ENCODE results near the gene ZNF503.

Gene ZNF503, protein sequence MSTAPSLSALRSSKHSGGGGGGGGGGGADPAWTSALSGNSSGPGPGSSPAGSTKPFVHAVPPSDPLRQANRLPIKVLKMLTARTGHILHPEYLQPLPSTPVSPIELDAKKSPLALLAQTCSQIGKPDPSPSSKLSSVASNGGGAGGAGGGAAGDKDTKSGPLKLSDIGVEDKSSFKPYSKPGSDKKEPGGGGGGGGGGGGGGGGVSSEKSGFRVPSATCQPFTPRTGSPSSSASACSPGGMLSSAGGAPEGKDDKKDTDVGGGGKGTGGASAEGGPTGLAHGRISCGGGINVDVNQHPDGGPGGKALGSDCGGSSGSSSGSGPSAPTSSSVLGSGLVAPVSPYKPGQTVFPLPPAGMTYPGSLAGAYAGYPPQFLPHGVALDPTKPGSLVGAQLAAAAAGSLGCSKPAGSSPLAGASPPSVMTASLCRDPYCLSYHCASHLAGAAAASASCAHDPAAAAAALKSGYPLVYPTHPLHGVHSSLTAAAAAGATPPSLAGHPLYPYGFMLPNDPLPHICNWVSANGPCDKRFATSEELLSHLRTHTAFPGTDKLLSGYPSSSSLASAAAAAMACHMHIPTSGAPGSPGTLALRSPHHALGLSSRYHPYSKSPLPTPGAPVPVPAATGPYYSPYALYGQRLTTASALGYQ

DNA sequence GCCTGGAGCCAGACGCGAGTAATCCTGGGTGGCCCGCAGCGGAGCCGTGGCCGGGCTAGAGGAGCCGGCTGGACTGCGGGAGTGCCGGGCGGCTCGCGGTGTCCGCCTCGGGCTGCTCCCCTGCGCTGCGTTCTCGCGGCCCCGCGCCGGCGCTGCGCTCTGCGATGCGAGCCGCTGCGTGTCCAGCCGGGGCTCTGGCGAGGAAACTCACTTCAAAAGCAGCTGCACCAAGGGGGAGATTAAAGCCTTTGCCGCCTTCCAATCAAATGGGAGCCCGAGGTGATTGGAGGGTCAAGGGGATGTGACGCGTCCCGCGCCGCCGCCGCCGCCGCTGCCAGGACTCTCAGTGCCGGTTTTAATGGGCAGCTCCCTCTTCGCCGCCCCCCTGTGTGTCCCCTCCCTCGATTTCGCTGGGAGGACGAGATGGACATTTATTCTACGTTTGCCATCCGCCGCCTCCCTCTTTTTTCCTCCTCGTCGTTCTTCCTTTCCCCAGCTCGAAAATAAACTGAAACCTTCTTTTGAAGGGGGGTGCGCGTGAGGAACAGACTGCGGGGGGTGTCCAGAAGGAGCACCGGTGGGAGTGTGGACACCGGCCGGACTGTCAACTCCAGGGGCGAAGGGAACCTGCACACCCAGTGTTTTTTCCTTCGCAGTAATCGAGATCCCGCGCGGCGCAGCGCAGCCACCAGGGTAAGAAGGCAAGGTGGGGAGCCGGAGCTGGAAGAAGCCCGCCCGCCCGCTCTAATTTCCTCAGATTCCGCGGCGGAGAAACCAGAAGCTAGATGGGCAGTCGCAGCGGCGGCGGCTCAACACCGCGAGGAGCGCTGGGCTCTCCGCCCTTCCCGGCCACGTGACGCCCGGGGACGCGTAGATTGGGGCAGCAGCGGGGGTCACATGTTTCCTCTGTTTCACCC lies at the start of gene ZNF503:
Gene ZNF503 (minus strand): TSS at position 196 of the 917 bp plus-strand sequence. CDS start 345 bp downstream, outside the sequence.
- DNase-seq (ENCODE audit: low read depth): peak; percentile 98

DNA sequence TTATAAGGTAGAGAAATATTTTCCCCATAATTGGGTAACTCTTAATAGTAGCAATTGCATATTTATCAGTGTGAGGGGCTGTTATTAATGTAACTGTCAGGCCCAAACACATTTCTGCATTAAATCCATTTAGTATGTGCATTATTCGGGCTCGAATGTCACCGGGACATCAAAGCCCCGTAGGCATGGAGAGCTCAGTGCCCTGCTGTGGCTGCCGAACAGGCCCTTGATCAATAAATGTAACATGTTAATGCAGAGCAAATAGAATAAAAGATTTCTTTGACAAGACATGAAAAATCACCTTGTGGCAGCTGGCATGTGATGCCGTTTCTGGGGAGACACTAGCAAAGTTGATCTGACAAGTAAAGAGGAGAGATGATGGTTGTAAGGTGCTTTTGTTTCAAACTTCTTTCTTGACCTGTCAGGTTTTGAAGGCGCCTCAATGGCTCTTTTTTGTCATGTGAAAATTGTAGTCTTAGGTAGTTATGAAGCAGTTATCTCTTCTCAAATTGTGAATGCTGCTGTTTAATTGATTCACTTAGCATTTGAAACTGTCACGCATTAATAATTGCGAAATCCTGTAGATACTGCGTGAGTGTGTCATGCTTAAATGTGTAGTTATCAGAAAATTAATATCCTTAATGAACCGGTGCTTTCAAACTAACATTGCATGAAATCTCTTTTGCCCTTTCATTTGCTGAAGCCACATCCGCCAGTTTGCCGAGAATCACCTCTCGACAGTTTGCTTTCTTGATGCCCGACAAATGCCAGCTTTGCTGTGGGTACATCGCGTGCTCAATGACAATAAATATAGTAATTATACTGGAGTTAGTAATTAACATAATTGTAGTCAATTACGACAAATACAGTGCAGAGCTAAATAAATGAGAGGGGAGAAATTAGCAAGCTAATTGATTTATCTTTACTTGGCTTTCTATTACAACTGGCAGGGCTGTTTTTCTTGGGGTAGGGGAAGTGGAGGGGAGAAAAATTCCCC lies 49.4 kb upstream of the ZNF503 start:
- no peak for DNase-seq (ENCODE audit: low read depth)

DNA sequence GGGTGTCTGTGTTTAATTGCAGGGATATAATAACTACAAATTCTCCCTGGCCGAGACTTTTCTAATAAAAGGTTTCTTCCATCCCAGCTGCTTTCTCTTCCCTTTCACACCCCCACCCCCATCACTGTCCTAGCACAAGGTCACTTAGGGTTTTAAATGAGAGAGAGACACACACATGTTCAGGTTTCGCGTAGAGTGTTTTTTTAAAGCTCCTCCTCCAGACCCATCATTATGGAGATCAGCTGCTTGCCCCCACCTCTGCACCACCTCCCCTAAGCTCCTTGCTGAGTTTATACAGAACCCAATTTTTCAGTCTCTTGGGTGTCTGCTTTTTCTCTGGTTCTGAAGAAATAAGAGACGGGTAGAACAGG lies 48.5 kb upstream of the ZNF503 start:
- no peak for DNase-seq (ENCODE audit: low read depth)

DNA sequence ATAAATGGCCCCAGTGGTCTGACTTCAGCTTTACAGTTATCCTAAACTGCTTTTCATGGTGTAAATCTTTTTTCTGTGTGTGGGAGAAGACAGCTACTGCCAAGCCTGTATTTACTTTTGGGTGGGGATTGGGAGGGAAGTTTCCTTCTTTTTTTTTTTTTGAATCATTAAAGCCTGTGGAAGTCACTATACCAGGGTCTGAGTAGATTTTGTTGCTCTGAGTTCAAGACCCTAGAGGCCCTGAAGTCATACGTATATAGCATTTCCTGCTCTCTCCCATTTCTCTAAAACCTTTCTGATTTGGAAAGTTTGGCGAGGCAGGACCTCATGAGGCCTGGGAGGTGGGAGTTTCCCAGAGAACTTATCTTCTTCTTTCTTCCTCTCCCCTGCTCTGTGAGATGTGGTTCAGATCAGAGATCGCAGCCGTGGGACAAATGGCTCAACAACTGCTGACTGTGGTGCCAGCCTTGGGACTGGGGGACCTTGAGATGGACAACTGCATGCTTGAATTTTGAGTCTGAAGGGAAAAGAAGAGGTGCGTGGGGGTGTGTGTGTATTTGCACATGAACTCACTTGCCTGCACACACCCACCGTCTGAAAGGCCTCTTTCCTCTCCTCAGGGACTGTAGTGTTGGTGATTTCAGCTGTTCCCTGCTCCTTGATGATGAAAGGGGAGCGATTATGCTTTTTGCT lies 48.0 kb upstream of the ZNF503 start:
- DNase-seq (ENCODE audit: low read depth): no peak

DNA sequence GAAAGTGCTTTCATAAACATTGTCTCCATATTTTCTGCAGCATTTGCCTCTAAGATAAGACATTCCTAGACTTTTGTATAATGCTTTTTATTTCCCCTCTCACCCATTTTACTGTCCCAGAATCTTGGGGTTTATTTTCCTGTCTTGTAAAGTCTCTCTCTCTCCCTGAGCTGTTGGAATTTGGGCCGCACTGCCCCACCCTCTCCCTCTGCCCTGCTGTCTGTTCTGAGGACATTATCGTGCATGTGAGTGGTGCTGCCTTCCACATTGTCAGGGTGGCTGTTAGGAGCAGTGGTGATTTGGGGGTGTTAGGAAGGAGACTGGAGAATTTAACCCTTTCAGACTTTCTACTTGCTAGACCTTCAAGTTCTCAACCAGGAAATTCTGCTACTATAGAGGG lies 46.6 kb upstream of the ZNF503 start:
- DNase-seq (ENCODE audit: low read depth): no peak

DNA sequence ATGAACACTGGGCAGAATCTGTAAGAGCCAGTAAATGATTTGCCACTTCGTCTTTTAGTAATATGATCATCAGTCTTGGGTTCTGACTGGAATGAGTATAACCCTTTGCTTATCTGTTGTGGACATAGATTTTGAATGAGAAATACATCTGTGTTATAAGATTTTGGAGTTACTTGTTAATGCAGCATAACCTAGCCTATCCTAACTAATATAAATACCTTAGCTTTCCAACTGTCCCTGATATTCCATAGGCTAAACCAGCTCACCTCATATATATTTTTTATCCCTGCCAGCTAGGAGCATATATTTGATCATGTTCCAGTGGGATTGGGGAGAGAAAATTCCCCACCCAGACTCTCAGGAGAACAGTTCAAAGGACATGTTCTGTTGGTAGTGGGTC lies 44.9 kb upstream of the ZNF503 start:
- no peak for DNase-seq (ENCODE audit: low read depth)

DNA sequence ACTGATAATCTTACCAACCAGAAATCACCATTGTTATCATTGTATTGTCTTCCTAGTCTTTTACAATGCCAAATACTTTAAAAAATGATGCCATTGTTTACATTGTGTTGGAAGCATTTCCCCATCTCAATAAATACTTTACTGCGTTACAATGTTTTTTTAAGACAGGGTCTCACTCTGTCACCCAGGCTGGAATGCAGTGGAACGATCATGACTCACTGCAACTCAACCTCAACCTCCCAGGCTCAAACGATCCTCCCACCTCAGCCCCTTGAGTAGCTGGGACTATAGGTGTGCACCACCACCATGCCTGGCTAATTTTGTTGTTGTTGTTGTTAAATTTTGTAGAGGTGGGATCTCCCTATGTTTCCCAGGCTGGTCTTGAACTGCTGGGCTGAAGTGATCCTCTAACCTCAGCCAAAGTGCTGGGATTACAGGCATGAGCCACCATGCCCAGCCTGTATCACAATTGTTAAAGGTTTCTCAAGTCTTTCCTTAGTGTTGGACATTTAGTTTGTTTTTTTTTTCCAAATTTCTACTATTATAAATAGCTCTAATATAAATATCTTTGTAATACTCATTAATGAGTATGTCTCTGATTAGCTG lies 43.3 kb upstream of the ZNF503 start:
- DNase-seq (ENCODE audit: low read depth): no peak

DNA sequence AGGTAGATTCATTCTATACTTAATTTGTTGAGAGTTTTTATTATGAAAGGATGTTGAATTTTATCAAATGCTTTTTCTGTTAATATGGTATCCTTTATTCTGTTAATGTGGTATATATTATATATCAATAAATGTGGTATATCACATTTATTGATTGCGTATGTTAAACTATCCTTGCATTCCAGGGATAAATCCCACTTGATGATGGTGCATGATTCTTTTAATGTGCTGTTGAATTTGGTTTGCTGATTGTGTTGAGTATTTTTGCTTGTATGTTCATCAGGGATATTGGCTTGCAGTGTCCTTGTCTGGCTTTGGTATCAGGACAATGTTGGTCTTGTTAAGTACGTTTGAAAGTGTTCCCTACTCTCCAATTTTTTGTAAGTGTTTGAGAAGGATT lies 41.8 kb upstream of the ZNF503 start:
- DNase-seq (ENCODE audit: low read depth): no peak

DNA sequence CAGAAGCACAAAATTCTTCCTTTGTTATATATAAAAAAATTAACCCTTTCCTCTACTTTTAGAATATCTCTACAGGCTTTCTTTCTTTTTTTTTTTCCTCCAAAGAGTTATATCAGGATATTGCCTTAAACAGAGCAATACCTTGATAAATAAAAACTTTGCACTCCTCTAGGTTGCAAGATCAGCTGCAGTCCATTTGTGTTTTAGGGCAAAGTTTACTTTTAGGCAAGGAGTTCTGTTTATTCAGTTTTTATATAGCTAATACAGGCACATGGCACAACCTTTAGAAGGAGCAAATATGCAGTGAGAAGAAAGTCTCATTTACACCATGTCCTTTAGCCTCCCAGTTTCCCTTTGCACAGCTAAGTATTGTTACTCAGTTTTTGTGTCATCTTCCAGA lies 40.1 kb upstream of the ZNF503 start:
- no peak for DNase-seq (ENCODE audit: low read depth)

DNA sequence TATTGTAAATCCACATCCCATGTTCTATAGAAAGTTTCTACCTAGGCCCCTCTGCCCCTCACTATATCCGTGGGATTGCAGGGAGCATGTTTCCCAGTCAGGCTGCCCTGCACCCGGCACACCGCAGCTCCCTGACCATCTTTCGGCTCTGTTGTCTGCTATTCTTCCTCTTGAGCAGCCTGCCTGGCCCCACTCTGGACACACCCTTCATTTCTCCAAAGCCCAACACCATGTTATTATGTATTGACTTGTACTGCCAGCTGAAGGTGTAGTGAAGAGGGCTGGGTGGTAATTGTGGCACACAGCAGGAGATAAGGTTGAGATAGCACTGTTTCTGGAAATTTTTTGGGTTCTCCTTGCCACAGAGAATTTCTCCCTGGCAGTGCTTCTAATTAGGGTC lies 39.6 kb upstream of the ZNF503 start:
- DNase-seq (ENCODE audit: low read depth): no peak

DNA sequence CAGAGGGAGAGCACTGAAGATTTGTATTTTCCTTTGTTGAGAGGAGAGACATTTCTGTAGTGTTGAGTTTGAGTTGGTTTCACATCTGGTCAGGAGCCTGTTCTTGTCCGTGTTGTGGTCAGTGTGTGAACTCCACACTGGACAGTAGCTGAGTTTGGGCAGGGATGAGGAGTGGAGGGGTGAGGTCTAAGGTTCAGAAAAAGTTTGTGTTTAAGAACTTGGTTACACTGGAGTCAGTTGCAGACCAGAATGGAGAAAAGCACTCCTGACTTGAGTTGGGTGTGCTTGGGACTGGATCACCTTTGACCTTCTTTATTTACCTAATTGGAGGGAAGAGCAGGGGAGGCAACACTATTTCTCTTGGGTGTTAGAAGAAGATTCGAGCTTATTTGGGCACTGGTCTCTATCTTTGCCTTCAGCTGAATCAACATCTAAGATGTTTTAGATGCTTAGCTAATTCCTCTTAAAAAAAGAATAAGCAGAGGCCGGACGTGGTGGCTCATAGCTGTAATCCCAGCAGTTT lies 38.8 kb upstream of the ZNF503 start:
- DNase-seq (ENCODE audit: low read depth): no peak

DNA sequence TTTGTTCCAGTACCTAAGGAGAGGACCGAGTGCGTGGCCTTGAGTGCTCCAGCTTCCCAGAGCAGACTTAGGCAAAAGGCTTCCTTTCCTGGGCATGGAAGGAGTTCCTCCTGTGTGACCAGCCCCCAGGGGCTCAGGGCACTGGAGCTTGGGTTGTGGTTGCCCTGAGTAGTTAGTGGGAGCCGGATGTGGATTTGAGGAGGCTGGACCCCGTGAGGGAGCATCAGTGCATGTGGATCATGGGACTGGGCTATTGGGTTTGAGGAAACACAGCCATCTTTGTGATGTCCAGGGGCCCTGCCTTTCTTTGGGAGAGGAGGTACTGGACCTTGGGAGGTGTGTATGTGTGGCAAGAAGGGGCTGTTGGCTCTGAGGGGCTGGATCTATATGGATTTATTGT lies 38.2 kb upstream of the ZNF503 start:
- DNase-seq (ENCODE audit: low read depth): no peak

DNA sequence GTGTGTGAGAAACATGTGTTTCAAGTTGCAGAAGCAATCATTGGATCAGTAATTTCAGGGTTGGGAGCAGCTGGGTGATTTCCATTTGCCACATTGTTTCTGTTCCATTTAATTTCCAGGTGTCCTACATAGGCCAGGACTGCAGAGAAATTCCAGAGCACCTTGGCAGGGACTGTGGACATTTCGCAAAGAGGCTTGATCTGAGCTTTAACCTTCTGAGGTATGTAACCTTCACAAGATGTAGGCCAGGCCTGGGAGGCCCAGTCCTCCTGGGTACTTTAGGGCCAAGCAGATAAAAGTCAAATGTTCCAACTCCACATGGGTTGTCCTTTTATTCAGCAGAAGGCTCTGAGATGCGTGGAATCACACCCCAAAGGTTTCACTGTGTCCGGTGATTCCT lies 36.7 kb upstream of the ZNF503 start:
- no peak for DNase-seq (ENCODE audit: low read depth)

DNA sequence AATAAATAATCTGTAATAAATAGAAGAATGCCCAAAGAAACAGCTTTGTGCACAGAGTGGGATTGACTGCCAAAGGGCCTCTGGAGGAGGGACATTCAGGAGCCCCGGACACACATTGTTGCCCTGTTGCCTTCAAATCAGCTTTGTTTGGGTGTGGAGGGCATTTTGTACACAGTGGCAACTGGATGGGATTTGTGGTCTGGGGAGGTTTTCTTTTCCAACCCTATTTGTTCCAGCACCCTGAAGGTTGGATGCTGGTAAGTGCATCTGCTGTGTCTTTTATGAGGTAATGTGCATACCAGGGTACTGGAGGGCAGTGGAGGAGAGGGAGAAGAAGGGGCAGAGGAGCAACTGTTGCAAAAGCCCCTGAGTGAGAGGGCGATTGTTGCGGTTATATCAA lies 36.1 kb upstream of the ZNF503 start:
- DNase-seq (ENCODE audit: low read depth): no peak

DNA sequence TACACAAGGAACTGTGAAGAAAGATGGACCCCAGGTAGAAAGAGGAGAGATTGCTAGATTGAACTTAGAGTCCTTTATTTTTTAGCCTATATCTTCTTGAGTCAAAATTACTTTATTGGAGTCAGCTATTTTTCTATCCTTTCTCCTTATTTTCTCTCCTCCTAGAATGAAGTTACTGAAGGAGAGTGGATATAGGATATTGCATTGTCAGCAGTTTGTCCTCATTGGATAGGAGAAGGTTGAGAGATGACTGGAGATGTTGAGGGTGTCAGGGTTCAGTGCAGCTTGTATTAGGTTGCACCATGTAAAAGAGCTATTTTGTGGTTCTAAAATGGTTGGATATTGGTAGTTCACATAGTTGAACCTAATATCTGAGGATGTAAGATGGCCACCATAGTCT lies 35.3 kb upstream of the ZNF503 start:
- DNase-seq (ENCODE audit: low read depth): no peak

DNA sequence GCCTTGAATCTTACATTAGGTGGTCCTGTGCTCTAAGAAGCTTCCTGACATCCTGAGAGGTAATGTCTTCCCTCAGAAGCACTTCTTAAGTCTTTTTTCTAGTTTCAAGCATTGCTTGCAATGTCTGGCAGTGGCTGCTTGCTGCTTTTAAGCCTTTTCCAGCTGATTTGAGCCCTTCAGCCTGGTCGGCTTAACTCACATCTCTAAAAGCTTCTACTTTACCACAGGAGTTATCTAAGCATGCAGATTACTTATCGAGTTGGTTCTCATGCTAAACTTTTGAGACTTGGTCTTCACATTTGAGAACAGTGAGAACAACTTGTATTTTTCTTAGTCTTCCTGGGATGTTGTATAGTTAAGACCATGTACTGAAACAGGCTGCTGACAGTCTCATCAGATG lies 33.7 kb upstream of the ZNF503 start:
- DNase-seq (ENCODE audit: low read depth): no peak

DNA sequence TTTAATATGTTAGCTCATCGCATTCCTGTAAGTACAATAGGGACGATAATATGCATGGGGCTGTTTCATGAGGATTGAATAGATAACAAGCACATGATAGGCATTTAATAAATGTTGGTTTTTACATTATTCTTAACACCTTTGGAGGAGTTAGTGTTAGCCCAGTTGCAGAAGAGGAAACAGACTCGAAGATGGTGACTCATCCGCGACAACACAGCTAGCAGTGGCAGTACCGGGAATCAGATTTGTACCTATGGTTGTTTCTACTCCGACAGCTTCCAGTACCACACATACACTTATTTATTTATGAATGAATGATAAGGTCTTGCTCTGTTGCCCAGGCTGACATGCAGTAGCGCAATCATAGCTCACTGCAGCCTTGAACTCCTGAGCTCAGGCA lies 32.7 kb upstream of the ZNF503 start:
- no peak for DNase-seq (ENCODE audit: low read depth)

DNA sequence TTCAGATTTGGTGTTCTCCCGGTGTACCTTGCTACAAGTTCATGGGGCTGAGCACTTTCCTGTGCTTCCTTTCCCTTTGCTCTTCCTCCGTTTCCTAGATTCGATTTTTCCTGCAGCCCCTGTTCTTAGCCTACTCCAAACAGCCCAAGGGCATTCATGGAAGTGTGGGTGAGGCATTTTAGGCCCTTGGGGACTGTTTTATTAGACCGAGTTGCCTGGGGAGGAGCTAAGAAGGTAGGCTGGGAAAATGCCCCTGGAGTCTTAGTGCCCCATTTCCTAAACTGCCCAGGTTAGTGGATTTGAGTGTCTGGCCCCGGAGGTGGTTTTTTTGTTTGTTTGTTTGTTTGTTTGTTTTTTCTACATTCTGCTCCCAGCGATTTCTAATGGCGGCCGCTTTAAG lies 31.7 kb upstream of the ZNF503 start:
- no peak for DNase-seq (ENCODE audit: low read depth)

DNA sequence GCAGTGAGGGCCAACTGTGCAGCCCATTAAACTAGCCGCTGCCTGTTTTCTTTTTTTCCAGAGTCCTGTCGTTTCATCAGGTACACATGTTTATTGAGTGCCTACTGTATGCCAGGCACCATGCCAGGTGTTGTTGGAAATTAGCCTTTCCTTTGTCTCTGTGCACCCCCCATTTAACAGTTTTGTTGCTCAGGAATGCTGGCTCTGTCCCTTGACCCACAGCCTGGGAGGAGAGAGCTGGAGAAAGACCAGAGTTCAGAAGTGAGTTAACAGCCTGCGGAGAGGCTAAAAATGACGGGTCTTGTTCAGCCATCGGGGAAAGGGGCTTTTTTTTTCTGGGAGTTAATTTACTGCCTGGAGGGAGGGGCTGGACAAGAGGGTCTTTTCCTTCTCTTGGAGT lies 31.2 kb upstream of the ZNF503 start:
- DNase-seq (ENCODE audit: low read depth): no peak

DNA sequence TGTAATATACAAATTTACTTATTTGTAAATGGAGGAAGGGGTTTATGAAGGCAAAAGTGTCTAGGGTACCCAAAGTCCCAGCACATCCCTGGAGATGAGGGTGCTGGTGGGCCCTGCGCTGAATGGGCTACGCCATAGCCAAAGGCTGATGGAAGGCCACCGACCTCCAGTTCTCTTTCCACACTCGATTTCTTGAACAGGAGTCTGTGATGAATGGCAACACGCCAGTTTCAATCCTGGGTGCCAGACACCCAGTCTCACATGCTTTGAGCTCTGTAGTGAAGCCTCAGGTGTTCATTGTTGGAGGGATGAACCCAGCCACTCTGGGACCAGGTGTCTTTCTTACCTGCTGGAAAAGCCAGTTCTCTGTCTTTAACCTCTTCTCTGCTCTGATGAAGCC lies 30.6 kb upstream of the ZNF503 start:
- DNase-seq (ENCODE audit: low read depth): no peak
